Middle frontal gyrus (tissue), 1 donor: Measurements from ENCODE around the gene SLC16A12.

Source experiments
- DNase-seq: peaks from one replicate; pipeline ENCODE4 v3.0.0-alpha.2; 2015; ENCODE audit warnings: low spot score; ENCODE audit errors: extremely low spot score

Gene SLC16A12

GRCh38 chr10:89515031-89515841, 20.2 kb downstream of the SLC16A12 start:
- DNase-seq: no peak

DNA sequence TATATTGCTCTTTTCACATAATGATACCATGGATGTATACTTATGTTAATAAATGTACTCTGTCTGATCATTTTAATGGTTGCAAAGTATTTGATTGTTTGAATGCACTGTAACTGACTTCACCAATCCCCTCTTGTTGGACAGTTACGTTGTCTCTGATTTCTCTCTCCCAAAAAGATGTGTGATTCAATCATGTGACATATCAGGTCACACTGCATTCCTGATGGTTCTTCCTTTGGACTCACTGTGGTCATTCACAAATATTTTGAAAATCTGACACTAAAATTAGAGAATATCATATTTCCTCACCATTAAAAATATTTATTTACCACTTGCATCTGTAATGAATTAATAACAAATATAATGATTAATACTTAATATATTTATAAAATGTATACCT, 22.2 kb downstream of the SLC16A12 start:
- no peak for DNase-seq

DNA sequence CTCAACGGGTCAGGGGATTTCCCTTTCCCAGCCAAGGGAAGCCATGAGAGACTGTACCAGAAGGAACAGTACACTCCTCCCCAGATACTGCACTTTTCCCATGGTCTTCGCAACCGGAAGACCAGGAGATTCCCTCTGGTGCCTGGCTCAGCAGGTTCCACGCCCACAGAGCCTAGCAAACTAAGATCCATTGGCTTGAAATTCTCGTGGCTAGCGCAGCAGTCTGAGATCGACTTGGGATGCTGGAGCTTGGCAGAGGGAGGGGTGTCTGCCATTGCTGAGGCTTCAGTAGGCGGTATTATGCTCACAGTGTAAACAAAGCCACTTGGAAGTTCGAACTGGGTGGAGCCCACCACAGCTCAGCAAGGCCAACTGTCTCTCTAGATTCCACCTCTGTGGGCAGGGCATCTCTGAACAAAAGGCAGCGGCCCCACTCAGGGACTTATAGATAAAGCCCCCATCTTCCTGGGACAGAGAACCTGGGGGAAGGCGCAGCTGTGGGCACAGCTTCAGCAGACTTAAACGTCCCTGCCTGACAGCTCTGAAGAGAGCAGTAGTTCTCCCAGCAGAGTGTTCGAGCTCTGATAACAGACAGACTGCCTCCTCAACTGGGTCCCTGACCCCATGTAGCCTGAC, 29.6 kb downstream of the SLC16A12 start:
- DNase-seq: no peak

DNA sequence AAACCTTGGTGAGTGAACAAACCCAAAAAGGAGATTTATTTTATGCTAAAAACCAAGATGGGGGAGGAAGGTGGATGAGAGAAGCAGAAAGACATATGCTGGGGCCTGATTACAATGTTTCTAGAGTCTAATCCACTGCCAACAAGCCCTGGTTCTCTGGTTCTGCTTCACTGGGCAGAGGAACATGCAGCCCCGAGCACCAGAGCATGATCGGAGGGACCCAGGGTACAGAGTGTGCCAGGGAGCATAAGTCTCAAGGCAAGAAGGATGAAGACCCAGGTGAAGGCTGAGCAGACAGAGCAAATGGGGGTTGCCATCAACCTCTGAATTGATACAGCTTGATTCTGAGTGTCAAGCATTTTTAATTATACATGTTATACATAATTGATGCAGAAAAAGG, 30.7 kb downstream of the SLC16A12 start:
- no peak for DNase-seq

- no peak for DNase-seq
Measured at GRCh38 chr10:89503652-89504370, 31.6 kb downstream of the SLC16A12 start.

- no peak for DNase-seq
Measured at GRCh38 chr10:89503151-89503550, 32.2 kb downstream of the SLC16A12 start.

GRCh38 chr10:89502549-89502948, 32.8 kb downstream of the SLC16A12 start:
- DNase-seq: no peak

- DNase-seq: no peak
Measured at GRCh38 chr10:89494575-89494974, 40.8 kb downstream of the SLC16A12 start.

DNA sequence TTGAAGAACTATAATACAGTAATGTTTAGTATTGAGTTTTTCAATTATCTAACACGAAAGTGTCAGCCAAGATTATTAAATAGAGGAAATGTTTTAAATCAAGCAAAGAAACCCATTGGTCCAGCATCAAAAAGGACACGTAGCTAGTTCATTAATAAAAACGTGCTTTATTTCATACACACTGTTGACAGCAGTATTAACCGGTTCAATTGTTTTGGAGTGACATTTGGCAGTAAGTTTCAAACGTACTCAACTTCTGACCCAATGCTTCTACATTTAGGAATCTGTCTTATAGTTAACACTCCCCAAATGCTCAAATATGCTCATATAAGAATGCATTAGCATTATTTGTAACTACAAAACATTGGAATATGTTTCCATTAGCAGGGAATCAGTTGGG, 41.3 kb downstream of the SLC16A12 start:
- DNase-seq: no peak

DNA sequence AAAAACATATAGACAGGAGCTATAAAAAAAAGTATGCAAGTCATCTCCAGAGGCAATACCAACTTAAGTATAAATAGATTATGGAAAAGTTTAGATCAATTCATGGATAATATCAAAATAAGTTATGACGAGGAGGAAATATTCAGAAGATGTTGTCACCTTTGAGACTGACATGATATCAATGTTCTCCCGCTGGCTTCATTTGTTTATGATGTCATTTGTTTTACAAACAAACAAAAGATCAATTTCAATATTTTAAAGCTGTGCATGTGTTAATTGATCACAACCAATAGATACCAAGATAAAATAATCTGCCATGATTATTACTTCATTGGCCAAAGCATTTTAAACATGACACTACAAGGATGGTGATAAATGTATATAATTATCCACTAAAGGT, 43.5 kb downstream of the SLC16A12 start:
- DNase-seq: no peak

DNA sequence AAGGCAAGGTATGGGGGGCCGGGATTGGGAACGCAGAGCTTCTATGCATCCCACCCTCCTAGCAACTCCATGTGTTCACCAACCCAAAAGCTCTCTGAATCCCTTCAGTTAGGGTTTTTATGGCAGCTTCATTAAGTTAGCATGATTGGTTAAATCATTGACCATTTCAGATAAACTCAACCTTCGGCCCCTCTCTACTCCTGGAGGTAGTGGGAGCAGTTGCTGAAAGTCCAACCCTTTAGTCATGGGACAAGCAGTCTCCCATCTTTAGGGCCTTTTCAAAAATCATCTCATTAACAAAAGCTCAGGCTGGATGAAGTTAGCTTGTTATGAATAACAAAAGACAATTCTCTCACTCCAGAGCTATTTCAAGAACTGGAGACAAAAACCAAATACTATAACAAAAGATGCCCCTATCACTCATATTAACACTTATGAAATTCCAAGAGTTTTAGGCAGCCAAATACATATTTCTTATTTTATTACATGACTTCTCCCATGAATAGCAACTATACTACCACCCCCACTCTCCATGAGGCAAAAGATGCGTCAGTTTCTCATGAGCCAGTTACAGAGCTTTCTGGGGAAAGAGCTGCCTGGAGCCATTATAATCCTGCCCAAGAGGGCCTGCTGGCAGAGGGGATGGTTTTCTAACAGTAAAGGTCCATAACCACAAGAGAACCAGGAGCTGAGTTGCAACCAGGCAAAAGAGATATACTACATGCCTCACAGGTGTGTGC, 44.6 kb downstream of the SLC16A12 start:
- no peak for DNase-seq

GRCh38 chr10:89482256-89482655, 53.1 kb downstream of the SLC16A12 start:
- no peak for DNase-seq

DNA sequence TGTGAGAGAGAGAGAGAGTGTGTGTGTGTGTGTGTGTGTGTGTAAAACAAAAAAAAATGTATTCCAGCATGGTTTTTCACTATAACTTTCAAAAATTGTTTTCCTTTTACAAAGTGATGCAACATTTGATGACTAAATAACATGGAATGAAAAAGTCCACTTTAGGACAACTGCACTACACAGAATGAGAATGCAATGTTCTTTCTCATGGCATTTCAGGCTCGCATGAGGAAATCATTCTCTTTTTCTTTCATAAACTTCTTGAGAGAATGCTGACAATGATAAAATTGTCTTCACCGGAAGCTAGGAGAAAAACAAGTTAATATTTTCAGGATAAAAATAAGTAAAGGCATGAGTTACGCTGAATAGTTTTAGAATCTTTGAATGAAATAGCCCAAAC, 53.7 kb downstream of the SLC16A12 start:
- no peak for DNase-seq

DNA sequence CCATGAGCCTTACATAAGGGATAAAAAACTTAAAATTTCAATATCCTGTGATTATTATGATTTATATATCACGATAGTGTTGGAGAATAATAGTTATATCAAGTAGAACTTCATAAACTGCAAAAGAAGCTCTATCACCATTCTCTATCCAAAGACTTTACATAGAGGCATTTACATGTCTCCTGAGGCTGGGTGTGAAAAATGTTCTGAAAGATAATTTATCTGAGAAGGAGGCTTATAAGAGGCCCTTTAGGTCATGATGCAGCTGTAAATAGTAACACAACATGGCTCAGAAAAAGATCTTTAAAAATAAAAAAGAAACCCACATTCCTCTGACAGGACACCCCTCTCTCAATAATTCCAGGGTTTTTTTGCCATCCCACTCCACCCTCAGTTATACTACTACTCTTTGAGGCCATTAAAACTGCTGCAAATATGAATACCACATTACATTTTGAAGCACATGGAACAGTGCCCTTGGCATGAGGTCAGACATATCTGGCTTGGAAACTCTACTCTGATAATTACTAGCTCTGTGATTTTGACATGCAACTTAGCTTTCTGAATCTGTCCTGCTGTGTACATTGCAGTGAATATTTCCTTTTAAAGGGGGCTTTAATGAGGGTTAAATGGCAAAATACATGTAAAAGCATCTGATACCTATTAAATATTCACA, 55.5 kb downstream of the SLC16A12 start:
- no peak for DNase-seq

DNA sequence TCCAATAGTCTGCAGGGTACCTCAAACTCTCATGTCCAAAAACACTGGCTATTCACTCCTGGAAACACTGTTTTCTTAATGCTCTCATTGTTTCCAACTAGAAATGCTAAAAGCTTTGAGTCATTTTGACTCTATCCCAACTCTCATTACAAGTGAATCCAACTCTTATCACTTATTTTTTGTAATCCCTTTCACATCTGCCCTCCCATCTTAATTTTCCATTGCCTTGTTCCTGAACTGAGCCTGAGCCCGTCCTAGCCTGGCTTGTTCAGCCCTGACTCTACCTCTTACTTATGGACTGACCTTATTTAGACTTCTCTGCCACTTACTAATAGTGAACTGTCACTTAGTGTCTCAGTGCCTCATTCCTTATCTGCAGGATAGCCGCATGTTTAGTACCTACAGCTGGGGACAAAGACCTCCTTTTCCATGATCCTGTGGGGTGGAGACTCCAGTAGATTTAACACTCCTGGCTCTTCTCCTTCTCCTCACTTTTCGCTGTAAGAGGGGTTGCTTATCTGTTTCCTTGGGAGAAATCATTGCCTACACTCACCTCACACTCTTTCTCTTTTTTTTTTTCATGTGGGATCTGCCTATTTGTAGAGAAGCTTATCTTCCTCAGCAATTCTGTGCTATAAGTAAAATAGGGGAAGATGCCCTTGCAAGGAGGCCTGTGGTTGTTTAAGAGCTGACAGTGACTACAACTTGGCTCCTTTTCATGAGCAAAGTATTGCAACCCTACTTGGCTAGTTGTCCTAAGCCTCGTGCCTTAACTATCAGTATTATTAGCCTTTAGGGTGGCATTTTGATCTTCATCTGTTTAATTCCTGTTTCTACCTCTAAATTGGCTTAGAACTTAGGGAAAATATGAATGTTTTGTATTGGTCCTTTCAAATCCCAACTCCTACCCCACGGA, 56.4 kb downstream of the SLC16A12 start:
- no peak for DNase-seq

DNA sequence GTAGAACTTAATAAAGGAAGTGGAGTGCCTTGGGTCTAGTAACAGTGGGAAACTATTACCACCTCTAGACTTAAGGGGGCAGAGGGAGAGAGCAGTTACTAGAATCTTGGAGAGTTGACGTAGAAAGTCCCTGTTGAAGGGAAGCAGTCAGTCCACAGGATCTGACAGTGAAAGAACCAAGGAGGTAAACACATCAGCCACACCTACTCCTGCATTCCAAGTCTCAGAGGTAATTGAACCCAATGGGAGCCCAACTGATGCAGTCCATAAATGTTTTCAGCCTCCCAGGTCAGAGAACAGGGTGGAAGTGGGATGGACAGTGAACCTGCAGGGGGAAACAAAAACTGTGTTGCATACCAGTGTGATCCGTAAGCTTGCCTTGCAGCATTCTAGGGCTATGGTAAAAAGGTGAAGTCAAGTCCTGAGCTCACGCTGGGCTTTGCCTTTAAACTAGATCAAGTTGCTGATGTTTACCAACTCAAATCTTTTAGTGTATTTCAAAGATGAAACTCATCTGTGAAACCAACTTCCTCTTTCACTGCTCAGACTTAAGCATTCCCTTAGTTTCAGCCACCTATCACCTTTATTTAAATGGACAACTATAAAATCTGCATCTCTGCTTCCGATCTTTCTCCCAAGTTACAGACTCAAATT, 57.2 kb downstream of the SLC16A12 start:
- DNase-seq: no peak

DNA sequence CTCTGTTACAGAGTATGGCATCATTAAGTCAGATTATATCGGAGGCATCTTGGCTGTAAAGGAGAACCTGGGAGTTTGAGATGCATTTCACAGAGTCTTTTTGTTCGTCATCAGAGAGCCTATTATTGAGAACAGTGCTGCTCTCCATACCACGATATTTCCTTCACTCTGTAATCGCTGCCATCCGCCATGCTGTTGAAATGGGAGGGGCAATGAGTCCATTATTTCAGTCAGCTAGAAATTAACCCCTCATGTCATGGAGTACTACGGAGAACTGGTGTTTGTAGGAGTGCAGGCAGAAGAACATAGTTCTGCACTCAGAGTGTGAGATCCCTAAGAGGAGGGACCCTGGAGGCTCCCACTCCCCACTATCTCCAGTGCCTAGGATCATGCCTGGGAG, 59.2 kb downstream of the SLC16A12 start:
- no peak for DNase-seq

DNA sequence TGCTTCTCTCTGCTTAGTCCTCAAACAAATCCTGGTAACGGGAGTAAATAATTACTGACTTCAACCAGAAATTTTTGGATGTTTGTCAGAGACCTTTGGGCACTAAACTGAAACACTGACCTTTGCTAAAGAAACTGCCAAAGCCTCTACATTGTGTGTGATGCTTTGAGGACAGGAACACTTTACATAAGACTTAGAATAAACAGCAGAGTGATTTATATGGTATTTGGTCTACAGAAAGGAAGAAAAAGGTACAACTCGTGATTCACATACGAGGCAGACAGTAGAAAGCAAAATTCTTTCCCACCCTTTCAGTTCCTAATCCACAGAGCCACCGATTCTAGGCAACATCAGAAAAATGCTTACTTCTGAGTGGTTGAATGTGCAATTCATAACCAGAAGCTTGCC, 59.8 kb downstream of the SLC16A12 start:
- DNase-seq: no peak

- no peak for DNase-seq
Measured at GRCh38 chr10:89475125-89475524, 60.3 kb downstream of the SLC16A12 start.

DNA sequence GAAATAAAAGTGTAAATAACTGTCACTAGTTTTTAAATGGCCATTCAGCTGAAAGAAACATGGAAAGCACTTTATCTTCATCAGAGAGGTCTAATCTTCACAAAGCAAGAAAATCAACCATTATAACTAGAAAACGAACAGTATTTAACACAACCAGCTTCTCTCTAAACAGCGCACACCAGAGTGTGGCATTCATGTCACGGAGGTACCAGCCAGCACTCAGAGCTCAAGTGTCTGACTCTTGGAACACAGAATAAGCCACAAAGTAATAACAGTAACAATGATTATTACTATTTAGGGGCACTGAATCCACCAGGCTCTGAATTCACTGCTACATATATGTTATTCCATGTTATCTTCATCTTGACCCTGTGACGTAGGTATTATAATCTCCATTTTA, 60.9 kb downstream of the SLC16A12 start:
- DNase-seq: no peak
